OCI-LY3 (cell line): Measurements from ENCODE around the gene FNBP1L.

Source experiments
- CTCF ChIP-seq: fragments of 200-600, 300-600 bp; sonication (generic); IDR thresholded peaks from 2 replicates; pipeline ENCODE4 v1.5.1; 2014; ENCODE audit warnings: antibody characterized with exemption, low read length, low read depth
- EZH2phosphoT487 ChIP-seq: fragments of 200-600 bp; shearing (Covaris generic); IDR thresholded peaks from 2 replicates; pipeline ENCODE4 v1.6.1; 2018; ENCODE audit warnings: antibody characterized with exemption, mixed run types, low read depth

GRCh38 chr1:93420400-93420799 lies 27.5 kb upstream of the FNBP1L start:
- TF ChIP-seq CTCF (no peak), EZH2phosphoT487 (no peak)
